Panc1 (cell line): ENCODE data around the gene BRD1. TPM values are rescaled to one million over a fixed set of nuclear protein-coding genes. Genes with fewer than 3 reads are reported as not detected.

Experiments
- ATAC-seq: fragments of 200-7000 bp; cut with Tn5 transposase; 2 replicates; pipeline ENCODE4 v1.9.1; 2020; ENCODE audit warnings: mild to moderate bottlenecking, moderate library complexity
- BruUV-seq: library from RNA; stranded (reverse); fragments of 400-500 nt; replicated peaks from 2 replicates; lab custom pipeline; 2021; lab: Mats Ljungman, UMichigan
- CTCF ChIA-PET: fragments of 300-600 bp; sonication (Branson Sonifier 250); formaldehyde crosslinking; loops from one replicate; lab custom pipeline; 2022; ENCODE audit warnings: antibody characterized with exemption; lab: Charles Lee
- POLR2A ChIA-PET: fragments of 300-600 bp; sonication (Branson Sonifier 250); formaldehyde crosslinking; loops from one replicate; lab custom pipeline; 2022; ENCODE audit warnings: antibody characterized with exemption; lab: Charles Lee
- DNase-seq: peaks from one replicate; pipeline ENCODE4 v3.0.0-alpha.2; 2010; ENCODE audit warnings: low read depth, low spot score
- H3K27ac ChIP-seq: 2 replicates; pipeline ENCODE4 v1.5.1; 2011; ENCODE audit warnings: mild to moderate bottlenecking, low read length, inconsistent platforms
- H3K27me3 ChIP-seq: fragments of 200-500 bp; sonication (Bioruptor generic); 2 replicates; pipeline ENCODE4 v1.6.0; 2014; ENCODE audit warnings: low read length, inconsistent platforms; ENCODE audit not compliant: control insufficient read depth, insufficient read depth
- H3K36me3 ChIP-seq: fragments of 200-500 bp; sonication (Bioruptor generic); 2 replicates; pipeline ENCODE4 v1.5.1; 2014; ENCODE audit warnings: inconsistent platforms, mild to moderate bottlenecking, low read length, moderate library complexity; ENCODE audit not compliant: control insufficient read depth, insufficient read depth
- H3K4me1 ChIP-seq: 2 replicates; pipeline ENCODE4 v1.5.1; 2011; ENCODE audit warnings: inconsistent platforms, mild to moderate bottlenecking, low read length, moderate library complexity; ENCODE audit not compliant: control insufficient read depth, insufficient read depth
- H3K4me3 ChIP-seq, 2 experiments: 2 replicates each; pipeline ENCODE4 v1.5.1; 2011 to 2012; ENCODE audit warnings: low read depth in 2 of 2, low read length in 2 of 2, mild to moderate bottlenecking in 2 of 2, inconsistent platforms in 1 of 2, moderate library complexity in 1 of 2
- H3K9me3 ChIP-seq: fragments of 200-500 bp; sonication (Bioruptor generic); 2 replicates; pipeline ENCODE4 v1.5.1; 2014; ENCODE audit warnings: low read depth, mild to moderate bottlenecking, inconsistent platforms, low read length, moderate library complexity; ENCODE audit not compliant: control insufficient read depth, insufficient read depth
- POLR2AphosphoS5 ChIP-seq: IDR thresholded peaks from 2 replicates; pipeline ENCODE4 v1.6.1; 2012; ENCODE audit warnings: mild to moderate bottlenecking, low read depth, low read length, moderate library complexity
- SIN3A ChIP-seq: IDR thresholded peaks from 2 replicates; pipeline ENCODE4 v1.6.1; 2012; ENCODE audit warnings: low read depth, mild to moderate bottlenecking, low read length, moderate library complexity, borderline replicate concordance; ENCODE audit not compliant: insufficient read depth
- TCF7L2 ChIP-seq: IDR thresholded peaks from 2 replicates; pipeline ENCODE4 v1.6.1; 2011; ENCODE audit warnings: mild to moderate bottlenecking, low read depth, low read length, inconsistent platforms
- in situ Hi-C: cut with HindIII; loops from 2 replicates; pipeline ENCODE4 v1.10.0; 2016; ENCODE audit warnings: low sequenced_read_pairs, low pct_unique_long_range_greater_than_20kb
- intact Hi-C: fragments of 100-400 bp; cut with micrococcal nuclease; formaldehyde crosslinking; loops from one replicate; pipeline ENCODE4 v1.10.0; 2022; ENCODE audit not compliant: unreplicated experiment
- total RNA-seq: library from RNA; stranded (reverse); gene quantifications from one replicate; pipeline ENCODE4 v1.2.1, GENCODE V29; 2021; ENCODE audit not compliant: unreplicated experiment
- TF ChIP-seq, protein P1 (sequence below): fragments of 450-650 bp; IDR thresholded peaks from 2 replicates; pipeline ENCODE4 v1.5.1; 2017; ENCODE audit warnings: mild to moderate bottlenecking
- TF ChIP-seq, protein P2 (sequence below), 2 experiments: IDR thresholded peaks; 2 replicates each; pipeline ENCODE4 v1.6.1; 2011 to 2012; ENCODE audit warnings: low read depth in 2 of 2, control low read depth in 1 of 2, low read length in 1 of 2, mild to moderate bottlenecking in 1 of 2, moderate library complexity in 1 of 2; ENCODE audit not compliant: insufficient read depth in 1 of 2

Gene BRD1
- total RNA-seq, 1 experiment from 2014 or later = 24.0 TPM

DNA sequence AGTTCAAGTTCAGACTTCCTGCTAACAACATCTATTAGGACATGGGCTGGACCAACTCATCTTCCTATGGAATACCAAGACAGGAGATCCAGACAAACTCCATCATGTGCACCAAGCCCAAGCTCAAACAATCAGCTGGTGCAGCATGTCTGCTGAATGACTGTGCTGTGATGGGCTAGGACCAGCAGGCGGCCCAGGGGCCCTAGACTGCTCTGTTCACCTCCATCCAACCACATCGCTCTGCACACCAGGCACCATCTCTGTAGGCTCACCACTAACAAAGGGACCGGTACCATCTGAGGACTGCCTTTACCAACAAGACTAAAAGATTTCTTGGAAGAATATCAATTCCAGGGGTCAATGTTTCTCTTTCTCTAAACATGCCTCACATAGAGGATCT lies 10.3 kb downstream of the BRD1 start:
- no TSS peak for BruUV-seq
- POLR2A ChIA-PET = no interaction called here

DNA sequence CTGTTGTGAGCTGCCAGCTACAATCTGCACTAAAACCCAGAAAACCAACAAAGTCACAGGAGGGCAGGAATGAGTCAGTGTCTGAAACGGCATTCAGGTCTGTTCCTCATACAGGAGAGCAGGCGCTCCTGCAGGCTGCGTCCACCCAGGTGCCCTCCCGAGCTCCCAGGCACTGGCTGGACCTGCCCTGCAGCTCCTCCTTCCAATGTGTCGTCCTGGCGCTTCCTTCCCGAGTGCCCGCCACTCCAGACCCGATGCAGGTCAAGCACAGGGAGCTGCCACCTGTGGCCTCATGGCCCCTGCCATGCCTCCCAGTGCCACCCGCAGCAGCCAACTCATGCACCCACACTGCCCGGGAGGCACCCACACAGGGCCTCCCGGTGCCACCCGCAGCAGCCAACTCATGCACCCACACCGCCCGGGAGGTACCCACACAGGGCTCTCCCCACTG lies 12.0 kb downstream of the BRD1 start:
- CTCF ChIA-PET = no interaction called here
- H3K36me3 ChIP-seq = no peaks in the 10 kb centered on the region; the same call in 1 of the 2 replicates
- H3K4me1 ChIP-seq = no peaks in the 10 kb centered on the region
- in situ Hi-C loops (no loop called here), intact Hi-C loops (no loop called here)
- BruUV-seq = no TSS peak
- no peak overlapping the region for H3K27ac ChIP-seq
- H3K4me3 ChIP-seq = no peak overlapping the region
- ATAC-seq (0 out of 2 replicates have a peak, but pooled peaks have one; percentile 23), DNase-seq (no peak)
- POLR2A ChIA-PET = no interaction called here
- H3K27me3 ChIP-seq = no peaks in the 10 kb centered on the region
- no peaks in the 10 kb centered on the region for H3K9me3 ChIP-seq
- TF ChIP-seq, protein P1, sequence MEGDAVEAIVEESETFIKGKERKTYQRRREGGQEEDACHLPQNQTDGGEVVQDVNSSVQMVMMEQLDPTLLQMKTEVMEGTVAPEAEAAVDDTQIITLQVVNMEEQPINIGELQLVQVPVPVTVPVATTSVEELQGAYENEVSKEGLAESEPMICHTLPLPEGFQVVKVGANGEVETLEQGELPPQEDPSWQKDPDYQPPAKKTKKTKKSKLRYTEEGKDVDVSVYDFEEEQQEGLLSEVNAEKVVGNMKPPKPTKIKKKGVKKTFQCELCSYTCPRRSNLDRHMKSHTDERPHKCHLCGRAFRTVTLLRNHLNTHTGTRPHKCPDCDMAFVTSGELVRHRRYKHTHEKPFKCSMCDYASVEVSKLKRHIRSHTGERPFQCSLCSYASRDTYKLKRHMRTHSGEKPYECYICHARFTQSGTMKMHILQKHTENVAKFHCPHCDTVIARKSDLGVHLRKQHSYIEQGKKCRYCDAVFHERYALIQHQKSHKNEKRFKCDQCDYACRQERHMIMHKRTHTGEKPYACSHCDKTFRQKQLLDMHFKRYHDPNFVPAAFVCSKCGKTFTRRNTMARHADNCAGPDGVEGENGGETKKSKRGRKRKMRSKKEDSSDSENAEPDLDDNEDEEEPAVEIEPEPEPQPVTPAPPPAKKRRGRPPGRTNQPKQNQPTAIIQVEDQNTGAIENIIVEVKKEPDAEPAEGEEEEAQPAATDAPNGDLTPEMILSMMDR = no peak
- TF ChIP-seq POLR2AphosphoS5 = no peak

More for the DNA sequence above, 10.3 kb downstream of the BRD1 start:
- Histone ChIP-seq H3K36me3 (no peaks in the 10 kb centered on the region; the same call in 1 of the 2 replicates), H3K4me3 (no peak overlapping the region), H3K27me3 (no peaks in the 10 kb centered on the region), H3K27ac (no peak overlapping the region), H3K4me1 (no peaks in the 10 kb centered on the region), H3K9me3 (no peaks in the 10 kb centered on the region)
- in situ Hi-C loops (no loop called here), intact Hi-C loops (no loop called here)
- CTCF ChIA-PET = no interaction called here
- ATAC-seq (0 out of 2 replicates have a peak, but pooled peaks have one; percentile 40), DNase-seq (no peak)
- TF ChIP-seq POLR2AphosphoS5 = no peak
- no peak for TF ChIP-seq TCF7L2
- TF ChIP-seq, protein P2, sequence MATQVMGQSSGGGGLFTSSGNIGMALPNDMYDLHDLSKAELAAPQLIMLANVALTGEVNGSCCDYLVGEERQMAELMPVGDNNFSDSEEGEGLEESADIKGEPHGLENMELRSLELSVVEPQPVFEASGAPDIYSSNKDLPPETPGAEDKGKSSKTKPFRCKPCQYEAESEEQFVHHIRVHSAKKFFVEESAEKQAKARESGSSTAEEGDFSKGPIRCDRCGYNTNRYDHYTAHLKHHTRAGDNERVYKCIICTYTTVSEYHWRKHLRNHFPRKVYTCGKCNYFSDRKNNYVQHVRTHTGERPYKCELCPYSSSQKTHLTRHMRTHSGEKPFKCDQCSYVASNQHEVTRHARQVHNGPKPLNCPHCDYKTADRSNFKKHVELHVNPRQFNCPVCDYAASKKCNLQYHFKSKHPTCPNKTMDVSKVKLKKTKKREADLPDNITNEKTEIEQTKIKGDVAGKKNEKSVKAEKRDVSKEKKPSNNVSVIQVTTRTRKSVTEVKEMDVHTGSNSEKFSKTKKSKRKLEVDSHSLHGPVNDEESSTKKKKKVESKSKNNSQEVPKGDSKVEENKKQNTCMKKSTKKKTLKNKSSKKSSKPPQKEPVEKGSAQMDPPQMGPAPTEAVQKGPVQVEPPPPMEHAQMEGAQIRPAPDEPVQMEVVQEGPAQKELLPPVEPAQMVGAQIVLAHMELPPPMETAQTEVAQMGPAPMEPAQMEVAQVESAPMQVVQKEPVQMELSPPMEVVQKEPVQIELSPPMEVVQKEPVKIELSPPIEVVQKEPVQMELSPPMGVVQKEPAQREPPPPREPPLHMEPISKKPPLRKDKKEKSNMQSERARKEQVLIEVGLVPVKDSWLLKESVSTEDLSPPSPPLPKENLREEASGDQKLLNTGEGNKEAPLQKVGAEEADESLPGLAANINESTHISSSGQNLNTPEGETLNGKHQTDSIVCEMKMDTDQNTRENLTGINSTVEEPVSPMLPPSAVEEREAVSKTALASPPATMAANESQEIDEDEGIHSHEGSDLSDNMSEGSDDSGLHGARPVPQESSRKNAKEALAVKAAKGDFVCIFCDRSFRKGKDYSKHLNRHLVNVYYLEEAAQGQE (IDR thresholded peaks at IDR 0.05; ENCODE audit: insufficient read depth in 1 of 2, low read depth in 2 of 2, low read length in 1 of 2) = no peak
- TF ChIP-seq, protein P1 = no peak
- no peak for TF ChIP-seq SIN3A
